ENCODE measurements around the gene TMTC2.

Gene TMTC2

DNA sequence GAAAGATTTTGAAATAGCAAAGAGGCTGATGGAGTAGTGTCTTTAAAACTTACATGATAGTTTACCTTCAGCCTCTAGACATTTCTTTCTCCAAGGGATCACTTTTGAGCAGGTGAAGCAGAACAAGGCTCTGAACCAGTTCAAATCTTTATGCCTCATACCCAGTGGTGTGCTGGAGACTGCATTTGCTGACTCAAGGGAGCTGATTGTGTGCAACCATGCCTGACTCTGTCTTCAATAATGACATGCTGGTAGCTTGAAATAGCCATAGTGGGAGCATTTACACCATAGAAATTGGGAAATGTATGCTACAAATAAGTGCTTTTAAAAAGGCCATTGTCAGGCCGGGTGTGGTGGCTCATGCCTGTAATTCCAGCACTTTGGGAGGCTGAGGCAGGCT, 482.0 kb downstream of the TMTC2 start:
- DNase-seq (ENCODE audit: low read depth), result no peak
- no peak overlapping the region for H3K4me3 ChIP-seq (ENCODE audit: low read depth, low read length)
- TF ChIP-seq CTCF (IDR thresholded peaks at IDR 0.05; ENCODE audit: control insufficient read depth, extremely low read depth, insufficient read depth), result no peak

- no peak for DNase-seq (ENCODE audit: low read depth)
- H3K4me3 ChIP-seq (ENCODE audit: low read depth, low read length), result no peak overlapping the region
- TF ChIP-seq CTCF (IDR thresholded peaks at IDR 0.05; ENCODE audit: control insufficient read depth, extremely low read depth, insufficient read depth), result no peak
These were observed 485.7 kb downstream of the TMTC2 start for GRCh38 chr12:83172441-83172840.

DNA sequence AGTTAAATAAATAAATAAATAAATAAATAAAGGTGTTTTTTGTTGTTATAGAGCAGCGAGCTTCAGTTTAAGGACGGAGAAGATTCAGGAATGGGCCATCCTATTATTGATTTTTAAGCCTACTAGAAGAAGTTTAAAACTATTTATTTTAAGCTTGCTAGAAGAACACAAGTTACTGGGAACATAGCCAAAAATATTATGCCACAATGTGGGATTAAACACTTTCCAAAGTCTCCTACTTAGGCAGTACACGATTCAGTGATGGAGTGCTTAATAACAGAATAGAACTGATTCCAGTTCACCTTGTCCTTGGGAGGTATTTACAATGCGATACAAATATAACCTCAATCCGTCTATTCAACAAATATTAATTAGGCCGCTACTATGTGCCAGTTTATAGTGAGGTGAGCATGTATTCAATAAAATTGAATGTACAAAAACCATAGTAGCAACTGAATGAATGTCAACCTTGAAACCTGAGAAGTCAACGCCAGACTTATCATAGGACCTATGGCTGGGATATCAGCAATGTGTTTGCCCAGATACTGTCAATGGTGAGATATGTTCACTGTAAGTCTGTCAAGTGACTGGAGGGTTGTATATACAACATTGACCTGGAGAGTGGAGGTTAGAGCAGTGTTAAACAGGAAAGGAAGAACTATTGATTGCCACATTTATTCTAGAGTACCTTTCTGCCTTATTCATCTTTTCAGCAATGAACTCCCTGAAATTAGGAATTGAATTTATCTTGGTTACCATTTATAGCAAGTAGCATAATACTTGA, 486.4 kb downstream of the TMTC2 start:
- DNase-seq (ENCODE audit: low read depth), result no peak
- TF ChIP-seq CTCF (IDR thresholded peaks at IDR 0.05; ENCODE audit: control insufficient read depth, extremely low read depth, insufficient read depth), result no peak
- no peak overlapping the region for H3K4me3 ChIP-seq (ENCODE audit: low read depth, low read length)

GRCh38 chr12:83179999-83180398, 493.3 kb downstream of the TMTC2 start:
- no peak overlapping the region for H3K4me3 ChIP-seq (ENCODE audit: low read depth, low read length)
- no peak for TF ChIP-seq CTCF (IDR thresholded peaks at IDR 0.05; ENCODE audit: control insufficient read depth, extremely low read depth, insufficient read depth)
- DNase-seq (ENCODE audit: low read depth), result no peak

- DNase-seq (ENCODE audit: low read depth), result no peak
- no peak for TF ChIP-seq CTCF (IDR thresholded peaks at IDR 0.05; ENCODE audit: control insufficient read depth, extremely low read depth, insufficient read depth)
- no peak overlapping the region for H3K4me3 ChIP-seq (ENCODE audit: low read depth, low read length)
These were observed 494.4 kb downstream of the TMTC2 start for GRCh38 chr12:83181074-83181473.

- no peak overlapping the region for H3K4me3 ChIP-seq (ENCODE audit: low read depth, low read length)
These were observed 496.4 kb downstream of the TMTC2 start for GRCh38 chr12:83183132-83183531.

More at GRCh38 chr12:83183132-83183531, 496.4 kb downstream of the TMTC2 start:
- no peak for TF ChIP-seq CTCF (IDR thresholded peaks at IDR 0.05; ENCODE audit: control insufficient read depth, extremely low read depth, insufficient read depth)
- no peak for DNase-seq (ENCODE audit: low read depth)
